Endothelial cell of umbilical vein (primary cell): Measurements from ENCODE around the gene PRDM1. TPM values are rescaled to one million over a fixed set of nuclear protein-coding genes. Genes with fewer than 3 reads are reported as not detected.

Experiments
- BruUV-seq: library from RNA; stranded (reverse); fragments of 400-500 nt; replicated peaks from 2 replicates; lab custom pipeline; 2021; lab: Mats Ljungman, UMichigan
- CTCF ChIA-PET: fragments of 300-600, 350-600 bp; sonication (Branson Sonifier 250); formaldehyde crosslinking; loops from one replicate; lab custom pipeline; 2021; ENCODE audit warnings: antibody characterized with exemption, inconsistent platforms; lab: Charles Lee
- POLR2A ChIA-PET: fragments of 300-600, 350-600 bp; sonication (Branson Sonifier 250); formaldehyde crosslinking; loops from one replicate; lab custom pipeline; 2021; ENCODE audit warnings: antibody characterized with exemption, inconsistent platforms; lab: Charles Lee
- DNase-seq: peaks from one replicate; pipeline ENCODE4 v3.0.0-alpha.2; 2011; ENCODE audit warnings: low read depth, low spot score
- FAIRE-seq: peaks from 2 replicates; lab custom pipeline; 2011; peaks lifted over from hg19 to GRCh38; lab: Jason Lieb, UNC
- H2AFZ ChIP-seq: 2 replicates; pipeline ENCODE4 v1.6.0; 2012; ENCODE audit warnings: low read depth, low read length, control low read depth, inconsistent platforms
- H3K27ac ChIP-seq: 2 replicates; pipeline ENCODE4 v1.5.1; 2011; ENCODE audit warnings: low read depth, mild to moderate bottlenecking, control low read depth, low read length, moderate library complexity; ENCODE audit not compliant: insufficient read depth
- H3K27me3 ChIP-seq, 2 experiments: 2 replicates each; pipeline versions ENCODE4 v1.6.0 to v1.6.1; 2011; ENCODE audit warnings: low read length in 2 of 2, mixed read lengths in 1 of 2; ENCODE audit not compliant: control insufficient read depth in 2 of 2, insufficient read depth in 2 of 2
- H3K36me3 ChIP-seq, 2 experiments: 2 replicates in 1 of 2; 3 replicates in 1 of 2; pipeline ENCODE4 v1.5.1; 2011; ENCODE audit warnings: low read length in 2 of 2, mild to moderate bottlenecking in 1 of 2, moderate library complexity in 1 of 2; ENCODE audit not compliant: control insufficient read depth in 2 of 2, insufficient read depth in 2 of 2; ENCODE audit errors: extremely low read depth in 1 of 2
- H3K4me1 ChIP-seq: 3 replicates; pipeline ENCODE4 v1.5.1; 2011; ENCODE audit warnings: mild to moderate bottlenecking, low read length; ENCODE audit not compliant: control insufficient read depth, insufficient read depth; ENCODE audit errors: extremely low read depth
- H3K4me2 ChIP-seq: 2 replicates; pipeline ENCODE4 v1.6.1; 2011; ENCODE audit warnings: low read length, control low read depth, mixed read lengths; ENCODE audit not compliant: insufficient read depth
- H3K4me3 ChIP-seq, 3 experiments: fragments of 200-600 bp in 1 of 3; sonication (generic), shearing (Covaris generic) in 1 of 3; replicated peaks in 1 of 3; 2 replicates each; pipeline ENCODE4 v1.5.1; 2011 to 2016; ENCODE audit warnings: control low read depth in 3 of 3, low read length in 3 of 3, mild to moderate bottlenecking in 2 of 3, inconsistent platforms in 1 of 3, low read depth in 1 of 3, moderate library complexity in 1 of 3; ENCODE audit not compliant: insufficient read depth in 1 of 3
- H3K79me2 ChIP-seq: 2 replicates; pipeline ENCODE4 v1.6.0; 2012; ENCODE audit warnings: low read length, inconsistent platforms; ENCODE audit not compliant: control insufficient read depth, insufficient read depth
- H3K9ac ChIP-seq: replicated peaks from 2 replicates; pipeline ENCODE3; 2011; ENCODE audit warnings: low read length, control low read depth; ENCODE audit not compliant: insufficient read depth; ENCODE audit errors: extremely low read depth
- H3K9me1 ChIP-seq: replicated peaks from 3 replicates; pipeline ENCODE4 v1.6.0; 2011; ENCODE audit warnings: mild to moderate bottlenecking, low read length; ENCODE audit not compliant: control insufficient read depth, insufficient read depth; ENCODE audit errors: extremely low read depth
- H3K9me3 ChIP-seq: replicated peaks from 2 replicates; pipeline ENCODE4 v1.5.1; 2012; ENCODE audit warnings: low read length, inconsistent platforms; ENCODE audit not compliant: control insufficient read depth, insufficient read depth
- H4K20me1 ChIP-seq: replicated peaks from 2 replicates; pipeline ENCODE3; 2011; ENCODE audit warnings: mild to moderate bottlenecking, low read length; ENCODE audit not compliant: control insufficient read depth, insufficient read depth; ENCODE audit errors: extremely low read depth
- EZH2 ChIP-seq: IDR thresholded peaks from 2 replicates; pipeline ENCODE4 v1.6.1; 2012; ENCODE audit warnings: borderline replicate concordance, low read depth, mild to moderate bottlenecking, moderate library complexity, low read length, inconsistent platforms; ENCODE audit not compliant: severe bottlenecking
- JUN ChIP-seq: IDR thresholded peaks from 2 replicates; pipeline ENCODE4 v1.6.1; 2011; ENCODE audit warnings: borderline replicate concordance, low read depth; ENCODE audit not compliant: insufficient read length, insufficient read depth
- POLR2A ChIP-seq: IDR thresholded peaks from 2 replicates; pipeline ENCODE4 v1.6.1; 2012; ENCODE audit warnings: low read depth, mild to moderate bottlenecking, control low read depth, low read length
- dilution Hi-C: fragments of 300-500 bp; cut with MboI; formaldehyde crosslinking; loops from one replicate; pipeline ENCODE4 v1.15.0; 2019; ENCODE audit warnings: low sequenced_read_pairs; ENCODE audit not compliant: extremely low pct_ligation_motif_present
- intact Hi-C: fragments of 100-400 bp; cut with micrococcal nuclease; formaldehyde crosslinking; loops from one replicate; pipeline ENCODE4 v1.10.0; 2022
- polyA plus RNA-seq, 4 experiments: library from polyadenylated mRNA; depleted of rRNA in 3 of 4; stranded (reverse) in 3 of 4; unstranded in 1 of 4; fragments of >200 nt; gene quantifications; 2 replicates each; pipeline versions ENCODE4 v1.2.1 to v1.2.3, GENCODE V29; 2011 to 2012; ENCODE audit warnings: missing spikeins in 1 of 4
- total RNA-seq: library from RNA; stranded (reverse); gene quantifications from 2 replicates; pipeline ENCODE4 v1.2.3, GENCODE V29; 2021
- TF ChIP-seq, protein P1 (sequence below): IDR thresholded peaks from 2 replicates; pipeline ENCODE4 v1.6.1; 2011; ENCODE audit not compliant: insufficient read depth, insufficient read length
- TF ChIP-seq, protein P2 (sequence below), 2 donors: IDR thresholded peaks; 1 replicate in 1 of 2; 2 replicates in 1 of 2; pipeline ENCODE4 v1.5.1; 2011; ENCODE audit warnings: low read length in 2 of 2, mild to moderate bottlenecking in 2 of 2, moderate library complexity in 2 of 2, control low read depth in 1 of 2, inconsistent platforms in 1 of 2, low read depth in 1 of 2; ENCODE audit not compliant: insufficient read depth in 1 of 2; ENCODE audit errors: extremely low read depth in 1 of 2

PRDM1 gene
- total and polyA plus RNA-seq, 2 donors (not counting 3 experiments of a cell fraction or from before 2014, with no cell fraction given), result 0.36 to 2.7 TPM

DNA sequence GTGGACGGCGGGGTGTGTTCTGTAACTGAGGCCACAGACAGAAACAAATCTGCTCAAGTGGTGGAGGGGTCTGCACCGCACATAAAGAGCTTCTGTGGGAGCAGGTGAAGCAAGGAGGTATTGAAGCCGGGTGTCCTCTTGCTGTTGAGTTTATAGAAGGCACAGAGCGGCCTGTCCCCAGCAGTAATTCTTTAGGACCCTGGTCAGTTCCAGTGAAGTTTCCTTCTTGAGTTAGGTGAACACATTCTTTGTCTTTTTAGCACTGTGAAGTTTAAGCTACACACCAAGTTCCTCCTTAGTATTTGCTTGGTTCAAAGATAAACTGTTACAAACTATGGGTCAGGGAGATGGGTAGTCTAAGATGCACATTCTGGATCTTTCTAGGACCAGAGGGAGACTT is 6.1 kb downstream of the PRDM1 start:
- Histone ChIP-seq H3K4me3 (no peak overlapping the region), H3K36me3 (no peaks in the 10 kb centered on the region), H3K4me2 (no peak overlapping the region), H3K4me1 (peaks cover 3% of the 10 kb centered on the region), H3K27me3 (peaks cover 9 to 19% of the 10 kb centered on the region in 2 experiments), H3K9me1 (no peaks in the 10 kb centered on the region), H3K79me2 (no peaks in the 10 kb centered on the region), H3K9me3 (no peaks in the 10 kb centered on the region), H3K27ac (no peak overlapping the region), H4K20me1 (no peaks in the 10 kb centered on the region), H3K9ac (no peak overlapping the region), H2AFZ (no peak overlapping the region)
- no peak for DNase-seq
- POLR2A ChIA-PET, result no interaction called here
- dilution Hi-C loops (no loop called here), intact Hi-C loops (no loop called here)
- TF ChIP-seq JUN, result no peak
- TF ChIP-seq, protein P1, sequence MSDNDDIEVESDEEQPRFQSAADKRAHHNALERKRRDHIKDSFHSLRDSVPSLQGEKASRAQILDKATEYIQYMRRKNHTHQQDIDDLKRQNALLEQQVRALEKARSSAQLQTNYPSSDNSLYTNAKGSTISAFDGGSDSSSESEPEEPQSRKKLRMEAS, result no peak
- TF ChIP-seq, protein P2, sequence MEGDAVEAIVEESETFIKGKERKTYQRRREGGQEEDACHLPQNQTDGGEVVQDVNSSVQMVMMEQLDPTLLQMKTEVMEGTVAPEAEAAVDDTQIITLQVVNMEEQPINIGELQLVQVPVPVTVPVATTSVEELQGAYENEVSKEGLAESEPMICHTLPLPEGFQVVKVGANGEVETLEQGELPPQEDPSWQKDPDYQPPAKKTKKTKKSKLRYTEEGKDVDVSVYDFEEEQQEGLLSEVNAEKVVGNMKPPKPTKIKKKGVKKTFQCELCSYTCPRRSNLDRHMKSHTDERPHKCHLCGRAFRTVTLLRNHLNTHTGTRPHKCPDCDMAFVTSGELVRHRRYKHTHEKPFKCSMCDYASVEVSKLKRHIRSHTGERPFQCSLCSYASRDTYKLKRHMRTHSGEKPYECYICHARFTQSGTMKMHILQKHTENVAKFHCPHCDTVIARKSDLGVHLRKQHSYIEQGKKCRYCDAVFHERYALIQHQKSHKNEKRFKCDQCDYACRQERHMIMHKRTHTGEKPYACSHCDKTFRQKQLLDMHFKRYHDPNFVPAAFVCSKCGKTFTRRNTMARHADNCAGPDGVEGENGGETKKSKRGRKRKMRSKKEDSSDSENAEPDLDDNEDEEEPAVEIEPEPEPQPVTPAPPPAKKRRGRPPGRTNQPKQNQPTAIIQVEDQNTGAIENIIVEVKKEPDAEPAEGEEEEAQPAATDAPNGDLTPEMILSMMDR (IDR thresholded peaks at IDR 0.05; ENCODE audit: extremely low read depth in 1 of 2, insufficient read depth in 1 of 2, low read depth in 1 of 2, low read length in 2 of 2), result no peak
- no peak for TF ChIP-seq POLR2A
- TF ChIP-seq EZH2, result no peak
- CTCF ChIA-PET, result interaction anchor here (0.8 to 1.0 kb wide), 2 partner anchors 607 to 661 kb away, joined by 3 read pairs; no protein-coding TSS in a partner anchor
- no TSS peak for BruUV-seq
- FAIRE-seq, result no peak
